HG03575 (cell line): ENCODE results near the gene AMDHD1.
A peak's percentile ranks its signal among the peaks of the same experiment; 100 is the strongest.

Experiments
- ATAC-seq: cut with Tn5 transposase; IDR thresholded peaks from one replicate; pipeline ENCODE4 v1.9.1; 2021; ENCODE audit not compliant: unreplicated experiment, insufficient number of reproducible peaks, low FRiP score; ENCODE audit errors: extremely low read depth

AMDHD1 gene

GRCh38 chr12:95943330-95943842, at the start of gene AMDHD1:
AMDHD1 (plus strand) TSS chr12:95943331; CDS start chr12:95943399, 68 bp downstream.
- ATAC-seq: peak; percentile 30

DNA sequence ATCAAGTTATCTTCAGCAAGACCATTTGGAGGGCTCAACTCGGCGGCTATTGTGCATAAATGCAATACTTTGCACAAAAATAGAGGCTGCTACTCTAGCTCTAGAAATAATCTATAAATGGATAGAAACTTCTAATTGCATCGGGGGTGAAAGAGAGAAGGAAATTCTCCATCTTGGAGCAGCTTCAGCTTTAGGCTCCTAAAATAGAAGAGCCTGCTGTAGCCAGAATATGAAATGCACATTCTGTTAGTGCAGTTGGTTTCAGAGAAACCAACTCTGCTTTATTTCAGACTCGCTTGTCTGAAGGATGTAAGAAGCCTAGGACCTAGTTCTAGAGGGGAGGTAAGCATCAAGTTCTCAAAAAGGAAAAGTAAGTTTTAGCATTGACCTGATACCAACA, 46.3 kb upstream of the AMDHD1 start:
- ATAC-seq: no peak

- ATAC-seq: no peak
Measured at GRCh38 chr12:95898081-95898480, 45.0 kb upstream of the AMDHD1 start.

GRCh38 chr12:95908573-95908972, 34.6 kb upstream of the AMDHD1 start:
- no peak for ATAC-seq

- no peak for ATAC-seq
Measured at GRCh38 chr12:95909871-95910270, 33.3 kb upstream of the AMDHD1 start.

DNA sequence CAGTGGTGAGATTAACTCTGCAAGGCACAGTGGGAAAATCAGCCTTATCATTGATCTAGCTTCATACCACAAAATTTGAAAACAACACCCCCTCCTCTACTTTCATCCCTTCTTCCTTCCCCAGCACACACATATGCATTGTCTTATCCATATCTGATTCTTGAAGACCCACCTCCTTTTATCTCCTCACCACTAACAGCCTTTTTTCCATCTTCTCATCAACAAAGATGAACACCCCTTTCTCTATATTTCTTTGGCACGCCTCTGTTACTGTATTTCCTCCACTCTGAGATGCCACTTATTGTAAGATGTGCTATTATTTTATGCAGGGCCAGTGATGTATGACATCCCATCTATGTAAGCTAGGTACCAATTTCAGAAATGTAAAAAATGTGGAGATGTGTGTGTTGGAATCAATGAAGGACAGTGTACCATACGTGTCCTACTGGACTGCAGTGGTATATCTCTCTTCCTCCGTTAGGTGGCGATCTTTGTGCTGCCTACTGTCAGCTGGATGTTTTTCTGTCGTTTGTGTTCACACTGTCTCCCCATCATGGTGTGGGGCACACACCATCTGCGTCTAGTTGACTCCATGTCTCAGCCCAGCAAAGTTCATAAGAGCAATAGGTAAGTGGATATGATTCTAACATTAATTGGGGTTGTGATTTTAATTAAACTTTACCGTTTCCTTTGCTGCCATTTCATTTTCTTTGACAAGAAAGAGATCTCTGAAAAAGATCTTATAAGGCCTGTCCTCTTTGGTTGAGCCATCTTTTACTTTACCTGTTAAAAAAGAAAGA, 24.7 kb upstream of the AMDHD1 start:
- ATAC-seq: no peak

GRCh38 chr12:95919110-95919509, 24.0 kb upstream of the AMDHD1 start:
- ATAC-seq: no peak

GRCh38 chr12:95922231-95922630, 20.9 kb upstream of the AMDHD1 start:
- no peak for ATAC-seq

DNA sequence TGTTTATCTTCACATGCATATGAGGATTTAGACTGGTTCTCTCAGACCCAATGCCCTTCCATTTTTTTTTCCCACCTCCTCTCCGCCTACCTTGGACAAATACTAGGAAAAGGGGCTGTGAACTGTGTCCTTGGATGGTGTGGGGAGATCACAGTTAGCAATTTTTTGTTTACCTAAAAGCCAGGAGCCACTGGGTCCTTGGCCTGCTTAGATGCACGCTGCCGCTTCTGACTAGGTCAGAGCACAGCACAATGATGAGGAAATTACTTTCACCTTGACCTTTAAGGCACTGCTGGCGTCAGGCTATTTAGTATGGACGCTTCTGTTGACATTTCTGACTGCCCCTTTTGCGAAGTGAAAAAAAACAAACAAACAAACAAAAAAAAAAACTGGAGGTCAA, 2.6 kb upstream of the AMDHD1 start:
- no peak for ATAC-seq

- no peak for ATAC-seq
Measured at GRCh38 chr12:95942101-95942523, 1.0 kb upstream of the AMDHD1 start.

GRCh38 chr12:95942524-95943329, 404 bp upstream of the AMDHD1 start, which contains the start of gene CCDC38:
CCDC38 (minus strand) TSS chr12:95942614; CDS start chr12:95936509, 6,105 bp downstream.
- peak; percentile 91 for ATAC-seq

GRCh38 chr12:95944108-95944704, 1.1 kb downstream of the AMDHD1 start:
- ATAC-seq: no peak

DNA sequence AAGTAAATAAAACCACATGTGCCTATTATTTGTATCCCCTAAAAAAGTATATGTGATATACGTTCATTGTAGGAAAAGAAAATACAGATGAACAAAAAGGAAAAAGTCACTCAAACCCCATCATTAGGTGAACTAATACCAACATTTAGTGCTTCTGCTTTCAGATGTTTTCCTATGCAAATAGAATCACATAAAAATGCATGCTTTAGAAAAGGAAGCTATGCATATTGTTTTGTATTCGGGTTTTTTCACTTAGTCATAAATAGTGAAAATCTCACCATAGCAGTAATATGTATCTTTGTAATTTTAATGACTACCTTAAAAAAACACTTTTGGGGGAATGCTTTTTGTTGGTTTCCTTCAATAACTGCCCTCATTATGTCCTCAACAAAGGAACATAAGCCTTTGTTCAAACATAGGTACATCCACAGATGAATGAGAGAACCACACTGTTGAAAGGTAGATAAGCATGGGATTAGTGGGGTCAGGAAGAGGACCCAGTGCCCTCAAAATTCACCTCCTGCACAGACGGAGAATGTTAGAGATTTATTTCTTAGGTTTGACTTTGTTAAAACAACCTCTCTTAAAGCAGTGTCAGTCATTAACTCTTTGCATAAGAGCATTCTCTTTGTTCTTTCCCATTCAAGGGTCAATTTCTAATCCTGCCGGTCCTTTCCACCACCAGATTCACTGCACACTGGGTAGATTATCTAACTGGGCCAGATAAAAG, 6.5 kb downstream of the AMDHD1 start:
- ATAC-seq: no peak

DNA sequence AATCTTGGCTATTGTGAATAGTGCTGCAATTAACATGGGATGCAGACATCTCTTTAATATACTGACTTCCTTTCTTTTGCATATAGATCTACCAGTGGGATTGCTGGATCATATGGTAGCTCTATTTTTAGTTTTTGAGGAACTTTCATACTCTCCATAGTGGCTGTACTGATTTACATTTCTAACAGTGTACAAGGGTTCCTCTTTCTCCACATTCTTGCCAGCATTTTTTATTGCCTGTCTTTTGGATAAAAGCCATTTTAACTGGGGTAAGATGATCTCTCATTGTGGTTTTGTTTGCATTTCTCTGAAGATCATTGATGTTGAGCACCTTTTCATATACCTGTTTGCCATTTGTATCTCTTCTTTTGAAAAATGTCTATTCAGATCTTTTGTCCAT, 8.4 kb downstream of the AMDHD1 start:
- no peak for ATAC-seq

- no peak for ATAC-seq
Measured at GRCh38 chr12:95953000-95953399, 9.9 kb downstream of the AMDHD1 start.

DNA sequence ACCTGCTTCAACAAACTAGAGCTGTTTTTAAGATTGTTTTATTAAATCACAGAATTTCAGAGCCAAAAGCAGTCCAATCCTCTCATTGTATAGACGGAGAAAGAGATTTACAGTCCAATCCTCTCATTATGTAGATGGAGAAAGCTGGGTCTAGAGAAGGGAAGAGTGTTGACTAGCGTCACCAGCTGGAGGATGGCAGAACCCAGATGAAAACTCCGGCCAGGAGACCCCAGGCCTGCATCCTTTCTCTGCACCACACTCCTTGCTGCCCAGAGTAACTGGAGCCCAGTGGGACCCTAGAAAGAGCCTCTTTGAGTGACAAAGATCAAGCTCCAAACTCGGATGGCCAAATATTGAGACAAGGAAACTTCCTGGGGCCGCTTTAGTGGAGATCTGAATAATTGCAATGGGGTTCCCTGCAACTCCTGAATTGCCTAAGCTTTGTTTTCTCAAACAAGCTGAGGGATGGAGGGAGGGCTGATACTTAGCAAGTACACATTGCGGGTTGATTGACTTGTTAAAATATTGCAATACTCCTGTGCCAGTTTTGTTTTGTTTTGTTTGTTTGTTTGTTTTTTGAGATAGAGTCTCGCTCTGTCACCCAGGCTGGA, 12.5 kb downstream of the AMDHD1 start:
- ATAC-seq: no peak

DNA sequence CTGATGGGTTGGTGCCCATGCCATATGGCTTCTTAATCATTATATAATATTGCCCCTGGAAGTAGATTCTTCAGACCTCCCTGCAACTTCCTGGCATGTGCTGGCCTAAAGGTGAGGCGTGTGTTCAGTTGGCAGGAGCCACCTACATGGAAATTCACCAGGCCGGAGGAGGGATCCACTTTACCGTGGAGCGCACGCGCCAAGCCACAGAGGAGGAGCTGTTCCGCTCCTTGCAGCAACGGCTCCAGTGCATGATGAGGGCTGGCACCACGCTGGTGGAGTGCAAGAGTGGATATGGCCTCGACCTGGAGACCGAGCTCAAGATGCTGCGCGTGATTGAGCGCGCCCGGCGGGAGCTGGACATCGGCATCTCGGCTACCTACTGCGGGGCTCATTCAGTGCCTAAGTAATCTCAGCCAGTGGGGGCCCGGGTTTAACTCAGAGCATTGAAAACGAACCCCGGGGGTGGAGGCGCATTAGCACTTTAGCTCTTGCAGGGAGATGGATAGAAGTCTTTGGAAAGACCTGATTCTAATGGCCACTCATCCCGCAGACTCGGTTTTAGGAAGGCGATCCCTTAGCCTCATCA, 13.5 kb downstream of the AMDHD1 start:
- ATAC-seq: no peak

GRCh38 chr12:95959107-95959506, 16.0 kb downstream of the AMDHD1 start:
- ATAC-seq: no peak
